ENCODE results near the gene SPTLC2. TPM values are rescaled to one million over a fixed set of nuclear protein-coding genes. Genes with fewer than 3 reads are reported as not detected.

Gene SPTLC2
- total and polyA plus RNA-seq, 2 of the 8 experiments (the other 6 are each of a cell fraction or from before 2014, with no cell fraction given), result 8.9 to 35.1 TPM

DNA sequence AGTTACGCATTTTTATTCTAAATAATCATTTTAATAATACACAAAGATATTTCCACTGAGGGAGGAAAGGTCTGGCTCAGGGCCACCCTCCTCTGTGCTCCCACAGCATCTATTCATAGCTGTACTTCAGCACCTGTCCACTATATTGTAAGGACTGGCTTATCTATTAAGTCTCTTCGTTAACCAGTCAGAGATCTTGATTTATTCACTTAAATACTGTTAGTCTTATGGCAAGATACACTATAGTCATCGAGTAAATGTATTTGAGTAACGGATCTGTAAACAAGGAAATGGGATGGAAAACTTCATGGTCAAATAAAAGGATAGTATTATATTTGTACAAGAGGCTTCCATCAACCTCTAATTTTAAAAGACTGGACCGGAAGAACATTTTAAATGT is 54.6 kb downstream of the SPTLC2 start (continued):
- TF ChIP-seq TEAD4 (IDR thresholded peaks at IDR 0.05; ENCODE audit: low read depth, low read length) (no peak), SIRT6 (IDR thresholded peaks at IDR 0.05; ENCODE audit: low read length) (no peak), GABPA (IDR thresholded peaks at IDR 0.05; ENCODE audit: borderline replicate concordance, insufficient read depth, low read length) (no peak), POU5F1 (IDR thresholded peaks at IDR 0.05; ENCODE audit: low read depth, low read length) (no peak), HDAC6 (IDR thresholded peaks at IDR 0.05; ENCODE audit: low read depth, low read length) (no peak)
